CD4-positive, alpha-beta T cell treated with Interleukin-6 at 100 ng/mL for 8 hours (primary cell): ENCODE measurements around the gene ENTHD1.
A peak's percentile ranks its signal among the peaks of the same experiment; 100 is the strongest.
"Not testable (repeated sequence)": the region's sequence is repeated elsewhere in the genome, so short reads cannot be mapped to it uniquely, and the experiment has no call there.

Experiments used
- DNase-seq: peaks from one replicate; pipeline ENCODE4 v3.0.0-alpha.2; 2020; ENCODE audit warnings: mixed read lengths, low spot score

The ENTHD1 gene

GRCh38 chr22:39924286-39924685 is 30.7 kb upstream of the ENTHD1 start:
- no peak for DNase-seq

- DNase-seq = no peak
Measured at GRCh38 chr22:39923696-39924095, 30.1 kb upstream of the ENTHD1 start.

DNA sequence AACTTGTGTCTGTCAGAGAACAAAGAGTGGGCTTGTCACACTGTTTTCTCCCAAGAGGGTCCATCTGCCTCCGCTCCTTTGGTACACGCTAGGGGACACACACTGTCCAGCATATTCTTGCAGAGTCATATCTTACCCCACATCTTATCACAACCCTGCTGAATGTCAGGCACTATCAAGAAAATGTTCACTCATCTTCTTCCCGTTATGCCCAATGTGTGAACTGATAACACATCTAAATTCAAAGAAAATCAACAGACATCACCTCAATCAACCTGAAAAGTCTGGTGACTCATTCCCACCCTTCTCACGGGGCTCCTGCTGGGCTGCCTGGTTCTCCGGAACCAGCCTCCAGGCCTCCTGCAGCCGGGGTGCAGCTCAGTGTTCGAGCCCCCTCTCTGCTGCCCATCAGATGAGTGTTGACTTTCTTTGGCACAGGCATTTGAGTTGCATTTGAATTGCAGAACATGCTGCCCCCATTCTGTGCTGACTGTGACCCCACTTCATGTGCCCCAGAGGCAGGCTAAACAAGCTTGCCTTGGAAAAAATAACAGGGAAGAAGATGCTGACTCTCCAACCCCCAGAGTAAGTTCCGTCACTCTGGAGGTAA is 26.7 kb upstream of the ENTHD1 start:
- peak; percentile 52 for DNase-seq

- DNase-seq = no peak
Measured at GRCh38 chr22:39917776-39918495, 24.4 kb upstream of the ENTHD1 start.

DNA sequence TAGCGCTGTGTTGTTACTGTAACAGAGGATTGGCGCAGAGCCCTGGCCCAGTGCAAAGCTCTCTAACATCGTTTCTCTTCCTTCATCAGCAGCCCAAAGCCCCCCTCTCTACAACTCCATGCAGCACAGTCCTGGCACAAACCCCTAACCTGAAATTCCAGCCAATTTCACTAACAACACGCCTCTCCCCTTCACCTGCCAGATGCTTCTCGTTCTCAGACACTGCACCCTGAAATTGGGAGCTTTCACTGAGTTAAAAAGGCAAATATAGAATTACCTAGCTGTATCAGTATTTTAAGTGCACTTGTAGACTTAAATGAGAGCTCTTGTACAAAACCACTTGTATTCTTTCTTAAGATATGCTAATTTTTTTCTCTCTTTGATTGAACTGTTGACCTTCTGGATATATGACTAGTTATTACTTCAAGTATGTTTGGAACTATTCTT is 23.7 kb upstream of the ENTHD1 start:
- no peak for DNase-seq

GRCh38 chr22:39916496-39916895 is 22.9 kb upstream of the ENTHD1 start:
- no peak for DNase-seq

DNA sequence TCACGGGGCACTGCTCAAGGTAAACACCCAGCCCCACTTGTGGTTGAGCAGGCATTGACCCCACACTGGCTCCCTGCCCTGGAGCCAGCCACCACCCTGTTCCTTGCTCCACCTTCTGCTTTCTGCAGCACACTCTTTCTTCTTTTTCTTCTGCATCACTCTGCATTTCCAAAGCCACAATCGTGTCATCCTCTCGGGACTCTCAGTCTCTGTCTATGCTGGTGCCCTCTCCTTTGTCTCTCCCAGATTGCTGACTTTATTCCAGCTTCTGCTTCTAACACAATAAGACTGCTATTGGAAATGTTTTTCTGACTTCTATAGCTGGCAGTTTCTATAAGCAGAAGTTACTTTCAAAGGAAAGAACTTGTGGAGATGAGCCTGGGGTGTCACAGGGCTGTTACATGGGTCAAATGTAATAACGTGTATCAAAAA is 21.8 kb upstream of the ENTHD1 start:
- DNase-seq = no peak

DNA sequence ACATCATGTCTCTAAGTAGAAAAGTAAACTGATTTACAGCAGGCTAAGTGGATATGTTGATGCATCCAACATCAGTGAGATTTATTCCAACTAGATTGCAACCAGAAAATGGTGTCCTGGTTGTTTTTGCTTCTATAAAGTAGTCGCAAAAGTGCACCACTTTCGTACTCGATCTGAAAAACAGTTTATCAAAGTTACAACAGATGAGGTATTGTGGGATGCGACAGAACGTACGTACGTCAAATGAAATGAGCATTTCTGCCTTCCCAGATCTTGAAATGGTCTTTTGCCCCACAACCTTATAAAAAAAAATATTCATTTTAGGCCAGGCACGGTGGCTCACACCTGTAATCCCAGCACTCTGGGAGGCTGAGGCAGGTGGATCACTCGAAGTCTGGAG is 21.0 kb upstream of the ENTHD1 start:
- DNase-seq = no peak

- no peak for DNase-seq
Measured at GRCh38 chr22:39913886-39914285, 20.3 kb upstream of the ENTHD1 start.

- DNase-seq = no peak
Measured at GRCh38 chr22:39913321-39913720, 19.8 kb upstream of the ENTHD1 start.

- DNase-seq = no peak
Measured at GRCh38 chr22:39910876-39911613, 17.5 kb upstream of the ENTHD1 start.

DNA sequence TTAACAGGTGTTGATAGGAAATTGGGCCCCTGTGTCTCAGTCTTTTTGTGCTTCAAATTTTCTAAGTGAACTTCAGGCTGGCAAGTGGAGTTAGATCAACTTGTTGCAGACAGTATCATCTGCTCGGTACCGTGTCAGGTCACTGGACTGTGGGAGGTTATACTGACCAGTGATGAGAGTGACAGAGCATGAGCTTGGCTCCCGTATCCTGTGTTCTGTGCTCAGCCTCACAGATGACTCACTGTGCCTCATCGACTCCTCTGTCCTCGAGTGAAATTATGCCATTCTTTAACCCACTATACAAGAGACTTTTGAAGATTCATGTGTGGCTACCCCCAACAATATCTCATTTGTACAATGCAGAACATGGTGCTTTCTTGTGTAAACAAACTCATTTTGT is 15.2 kb upstream of the ENTHD1 start:
- no peak for DNase-seq

DNA sequence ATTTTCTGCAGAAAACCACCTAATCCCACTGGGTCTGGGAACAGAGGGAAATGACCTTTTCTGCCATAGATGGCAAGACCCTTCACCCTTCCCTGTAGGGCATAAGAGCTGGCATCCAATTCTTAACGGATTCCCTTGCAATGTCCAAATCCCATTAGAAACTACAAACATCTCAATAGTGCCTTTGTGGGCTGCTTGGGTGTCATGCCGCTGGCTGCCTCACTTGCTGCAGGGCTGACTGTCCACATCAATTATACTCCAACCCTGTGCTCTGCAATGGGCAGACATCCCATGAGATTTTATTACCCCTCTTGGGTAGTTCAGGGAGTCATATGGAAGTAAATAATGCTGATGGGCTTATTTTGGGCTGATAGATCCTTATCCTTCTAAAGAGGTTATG is 14.6 kb upstream of the ENTHD1 start:
- no peak for DNase-seq

DNA sequence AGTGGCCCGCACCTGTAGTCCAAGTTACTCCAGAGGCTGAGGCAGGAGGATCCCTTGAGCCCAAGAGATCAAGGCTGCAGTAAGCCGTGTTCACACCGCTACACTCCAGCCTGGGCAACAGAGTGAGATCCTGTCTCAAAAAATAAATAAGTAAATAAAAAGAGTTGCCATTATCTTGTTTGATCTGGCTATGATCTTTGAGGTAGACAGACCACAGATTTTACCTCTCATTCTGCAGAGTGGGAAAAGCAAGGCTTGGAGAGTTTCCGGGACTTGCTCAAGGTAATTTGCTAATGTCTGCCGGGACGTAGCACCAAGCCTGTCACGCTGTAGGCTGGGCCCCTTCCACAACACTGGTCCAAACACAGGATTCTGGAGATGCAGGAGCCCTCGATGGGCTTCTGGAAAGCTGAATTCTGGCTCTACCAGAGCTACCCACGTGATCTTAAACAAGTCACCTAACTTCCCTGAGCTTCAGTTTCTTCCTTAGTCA is 14.1 kb upstream of the ENTHD1 start:
- peak; percentile 48 for DNase-seq

- DNase-seq = no peak
Measured at GRCh38 chr22:39907047-39907446, 13.5 kb upstream of the ENTHD1 start.

- no peak for DNase-seq
Measured at GRCh38 chr22:39906207-39906606, 12.6 kb upstream of the ENTHD1 start.

DNA sequence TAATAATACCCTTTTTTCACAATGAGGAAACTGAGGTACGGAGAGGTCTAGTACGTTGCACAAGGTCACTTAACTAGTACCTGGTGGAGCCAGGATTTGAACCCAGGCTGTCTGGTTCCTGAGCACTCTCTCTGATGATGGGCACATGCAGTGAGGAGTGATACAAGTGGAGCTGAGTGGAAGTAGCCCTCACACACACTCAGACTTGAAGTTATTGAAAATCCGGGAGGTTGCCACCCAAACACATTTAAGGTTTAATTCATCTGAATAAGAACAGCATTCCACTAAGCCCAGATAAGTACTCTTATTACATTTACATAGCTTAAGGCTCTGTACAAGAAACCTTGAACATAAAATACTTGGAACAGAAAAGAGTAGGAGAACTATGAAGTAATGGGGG is 12.1 kb upstream of the ENTHD1 start:
- DNase-seq = no peak

DNA sequence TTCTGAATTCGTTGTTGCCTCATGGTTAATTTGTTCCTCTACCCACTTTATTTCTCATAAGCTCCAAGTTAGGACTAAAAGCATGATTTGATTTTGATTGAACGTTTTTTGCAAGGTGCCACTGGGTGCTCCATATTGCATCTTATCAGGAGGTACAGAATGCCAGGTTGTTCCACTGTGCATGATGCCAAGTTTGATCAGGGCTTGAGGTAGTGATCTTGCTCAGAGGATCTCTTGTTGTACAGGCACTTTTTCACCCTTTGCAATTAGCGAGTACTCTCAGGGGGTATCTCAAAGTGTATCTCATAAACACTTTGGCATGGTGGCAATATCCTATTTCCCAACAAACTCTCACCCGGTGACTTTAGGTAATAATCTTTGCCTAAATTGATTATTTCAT is 11.3 kb upstream of the ENTHD1 start:
- no peak for DNase-seq

- DNase-seq = not testable (repeated sequence)
Measured at GRCh38 chr22:39904024-39904423, 10.5 kb upstream of the ENTHD1 start.

DNA sequence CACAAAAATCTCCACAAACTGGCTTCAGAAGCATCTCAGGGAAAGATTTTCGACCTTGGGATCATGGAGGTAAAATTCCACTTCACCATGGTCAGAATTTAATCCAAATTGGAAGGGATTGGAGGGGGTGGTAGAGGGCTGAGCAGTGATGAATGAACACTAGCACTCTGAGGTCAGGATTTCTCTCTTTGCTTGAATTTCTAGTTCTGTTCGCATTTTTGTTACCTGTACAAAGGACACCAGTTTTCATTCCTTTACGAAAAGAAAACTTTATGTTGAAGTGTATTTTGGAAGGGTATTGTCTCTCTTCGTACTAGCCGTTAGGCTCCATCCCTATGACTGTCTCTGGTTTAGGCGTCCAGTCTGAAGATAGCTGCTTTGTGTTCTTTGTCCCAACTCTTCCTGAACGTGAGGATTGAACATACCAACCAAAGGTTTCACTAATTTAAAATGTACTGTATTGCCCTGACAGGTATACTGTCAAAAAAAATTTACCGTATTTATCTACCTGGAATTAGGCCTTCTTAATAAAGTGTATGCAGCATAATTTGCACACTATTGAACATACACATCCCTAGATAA is 8.1 kb upstream of the ENTHD1 start:
- DNase-seq = no peak

DNA sequence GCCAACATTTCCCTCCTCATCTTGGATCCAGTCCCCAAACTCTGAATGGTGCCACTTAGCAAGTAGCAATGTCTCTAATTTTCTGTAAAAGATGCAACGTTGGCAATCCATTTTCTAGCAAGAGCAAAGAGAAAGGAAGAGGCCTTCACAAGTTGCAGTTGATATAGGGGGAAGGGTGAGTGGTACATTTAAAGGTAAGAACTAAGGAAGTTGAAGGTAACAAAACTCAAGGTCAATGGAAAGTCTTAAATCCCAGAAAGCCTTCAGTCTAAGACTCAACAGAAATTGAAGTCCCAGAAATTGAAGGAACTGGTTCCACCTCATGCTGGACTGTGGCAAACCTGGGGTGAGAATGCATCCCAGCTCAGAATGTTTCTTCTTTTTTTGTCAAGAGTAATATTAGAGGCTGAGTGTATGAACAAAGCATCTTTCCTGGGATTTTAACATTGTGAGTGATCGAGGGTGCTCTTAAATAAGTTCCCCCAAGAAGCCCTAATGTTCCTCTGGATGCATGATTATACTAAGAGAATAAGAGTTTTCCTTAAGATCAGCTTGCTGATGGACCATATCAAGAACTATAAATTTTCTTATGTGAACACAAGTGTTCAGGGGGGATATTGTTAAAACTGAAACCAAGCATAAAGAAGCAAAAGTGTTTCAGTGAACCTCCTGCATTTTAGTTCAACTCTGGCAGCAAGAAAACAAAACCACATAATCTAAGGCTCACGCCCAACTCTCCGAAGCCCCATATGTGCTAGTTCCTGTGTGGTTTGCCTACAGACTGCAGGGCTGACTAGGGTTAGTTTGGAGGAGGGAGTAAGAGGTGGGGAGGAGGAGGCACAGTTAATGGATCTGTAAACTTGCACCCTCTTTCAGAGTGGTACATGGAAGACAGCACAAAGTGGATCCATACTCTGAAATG is 7.0 kb upstream of the ENTHD1 start, which contains the start of gene GRAP2:
Gene GRAP2 (plus strand): TSS at position 779 of the 922 bp plus-strand sequence. CDS start 46,023 bp downstream, outside the sequence.
- DNase-seq = peak; percentile 88
